Measurements from ENCODE around the gene KCNK1. TPM values are rescaled to one million over a fixed set of nuclear protein-coding genes. Genes with fewer than 3 reads are reported as not detected.

The KCNK1 gene
- total and polyA plus RNA-seq, 8 donors: 4.3 to 16.3 (median 5.4) TPM

DNA sequence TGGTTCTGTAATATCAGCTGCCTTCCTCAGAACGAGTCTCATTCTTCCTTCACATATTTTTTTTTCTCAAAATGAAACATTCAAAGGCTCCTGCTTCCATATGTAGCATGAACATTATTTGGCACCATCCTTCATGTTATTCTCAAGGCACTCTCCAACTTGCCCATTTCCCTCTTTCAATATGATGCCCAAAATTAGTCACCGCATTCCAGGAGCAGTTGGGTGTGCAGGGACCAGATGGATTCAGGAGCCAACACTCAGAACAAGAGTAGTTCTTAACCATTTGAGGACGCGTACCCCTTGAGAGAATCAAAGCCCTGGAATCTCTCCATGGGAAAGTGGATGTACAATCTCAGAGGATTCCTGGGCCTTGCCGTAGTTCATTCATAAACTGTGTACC lies 50.3 kb downstream of the KCNK1 start:
- intact Hi-C loops (cut with DNase I): no loop called here
- H3K27ac ChIP-seq: no peak overlapping the region
- H3K27me3 ChIP-seq: no peaks in the 10 kb centered on the region
- TF ChIP-seq, protein P1, sequence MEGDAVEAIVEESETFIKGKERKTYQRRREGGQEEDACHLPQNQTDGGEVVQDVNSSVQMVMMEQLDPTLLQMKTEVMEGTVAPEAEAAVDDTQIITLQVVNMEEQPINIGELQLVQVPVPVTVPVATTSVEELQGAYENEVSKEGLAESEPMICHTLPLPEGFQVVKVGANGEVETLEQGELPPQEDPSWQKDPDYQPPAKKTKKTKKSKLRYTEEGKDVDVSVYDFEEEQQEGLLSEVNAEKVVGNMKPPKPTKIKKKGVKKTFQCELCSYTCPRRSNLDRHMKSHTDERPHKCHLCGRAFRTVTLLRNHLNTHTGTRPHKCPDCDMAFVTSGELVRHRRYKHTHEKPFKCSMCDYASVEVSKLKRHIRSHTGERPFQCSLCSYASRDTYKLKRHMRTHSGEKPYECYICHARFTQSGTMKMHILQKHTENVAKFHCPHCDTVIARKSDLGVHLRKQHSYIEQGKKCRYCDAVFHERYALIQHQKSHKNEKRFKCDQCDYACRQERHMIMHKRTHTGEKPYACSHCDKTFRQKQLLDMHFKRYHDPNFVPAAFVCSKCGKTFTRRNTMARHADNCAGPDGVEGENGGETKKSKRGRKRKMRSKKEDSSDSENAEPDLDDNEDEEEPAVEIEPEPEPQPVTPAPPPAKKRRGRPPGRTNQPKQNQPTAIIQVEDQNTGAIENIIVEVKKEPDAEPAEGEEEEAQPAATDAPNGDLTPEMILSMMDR (IDR thresholded peaks at IDR 0.05): no peak
- no peaks in the 10 kb centered on the region for H3K9me3 ChIP-seq
- no peaks in the 10 kb centered on the region for H3K36me3 ChIP-seq
- no peaks in the 10 kb centered on the region for H3K4me1 ChIP-seq
- no peak overlapping the region for H3K4me3 ChIP-seq
- ATAC-seq (peak; percentile 64), DNase-seq (no peak)

DNA sequence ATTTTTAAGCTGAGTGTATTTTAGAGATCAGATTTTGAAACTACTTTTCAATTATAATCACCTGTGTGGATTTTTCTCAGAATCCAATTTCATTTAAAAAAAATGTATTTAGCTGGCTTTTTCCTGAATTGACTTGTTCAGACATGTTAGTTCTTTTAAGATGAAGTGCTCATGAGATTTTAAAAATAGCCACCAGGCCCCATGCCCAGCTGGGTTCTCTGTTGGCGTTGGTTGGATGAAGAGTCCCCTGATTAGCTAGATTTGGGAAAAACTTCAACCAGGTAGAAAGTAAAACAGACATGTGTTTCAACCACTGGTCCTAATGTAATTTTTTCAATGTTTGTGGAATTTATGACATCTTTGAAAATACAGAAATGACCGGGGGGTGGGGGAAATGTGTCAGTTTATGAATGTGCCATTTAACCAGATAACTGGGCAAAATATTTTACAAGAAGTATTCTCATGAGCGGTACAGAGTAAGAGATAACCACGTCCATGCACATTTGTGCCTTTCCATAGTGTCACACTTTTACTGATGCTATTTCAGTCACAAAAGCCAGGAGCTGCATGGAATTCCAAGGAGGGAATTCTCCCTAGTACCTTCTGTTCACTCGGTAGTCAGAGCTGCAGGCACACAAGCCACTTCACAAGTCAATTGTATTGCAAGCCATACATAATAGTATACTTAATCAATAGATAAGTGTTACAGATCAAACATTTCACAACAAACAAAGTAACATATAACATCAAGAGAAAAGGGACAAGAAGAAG lies 51.1 kb downstream of the KCNK1 start:
- no peaks in the 10 kb centered on the region for H3K4me1 ChIP-seq
- TF ChIP-seq, protein P1 (IDR thresholded peaks at IDR 0.05): no peak
- no peak overlapping the region for H3K27ac ChIP-seq
- DNase-seq (no peak), ATAC-seq (peak; percentile 34)
- no peaks in the 10 kb centered on the region for H3K27me3 ChIP-seq
- H3K4me3 ChIP-seq: no peak overlapping the region
- H3K9me3 ChIP-seq: no peaks in the 10 kb centered on the region
- intact Hi-C loops (cut with DNase I): no loop called here
- H3K36me3 ChIP-seq: no peaks in the 10 kb centered on the region

DNA sequence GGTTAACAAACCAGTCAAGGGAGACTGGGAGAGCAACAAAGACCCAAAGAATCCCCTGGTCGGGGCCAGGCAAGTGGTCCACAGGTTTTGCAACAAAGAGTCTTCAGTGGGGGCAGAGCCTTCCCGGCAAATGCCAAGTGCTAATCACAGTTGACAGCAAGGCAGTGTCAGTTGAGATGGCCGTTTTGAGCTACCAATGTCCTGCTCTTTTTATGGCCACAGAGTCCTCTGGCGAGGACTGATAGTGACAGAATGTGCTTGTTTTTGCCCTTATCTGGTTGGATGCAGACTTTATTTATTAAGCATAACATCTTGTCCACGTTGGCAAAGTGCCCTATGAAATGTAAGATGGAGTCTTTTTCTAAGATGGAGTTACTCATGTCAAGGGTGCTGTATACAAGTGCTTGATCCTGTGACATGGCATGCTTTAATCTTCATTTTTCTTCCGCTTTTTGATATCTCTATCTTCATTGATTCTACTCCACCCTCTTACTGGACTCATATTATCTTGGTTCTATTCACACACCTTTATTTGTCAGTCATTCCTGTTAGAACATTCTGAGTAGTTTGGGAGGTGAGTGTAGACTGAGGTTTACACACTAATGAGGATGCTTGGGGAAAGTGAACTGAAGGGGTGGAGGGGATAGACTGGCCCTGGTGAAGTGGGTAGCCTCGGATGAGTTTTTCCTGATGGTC lies 51.8 kb downstream of the KCNK1 start:
- DNase-seq (no peak), ATAC-seq (no peak)
- Histone ChIP-seq H3K27ac (no peak overlapping the region), H3K27me3 (no peaks in the 10 kb centered on the region), H3K9me3 (no peaks in the 10 kb centered on the region), H3K4me3 (no peak overlapping the region), H3K4me1 (no peaks in the 10 kb centered on the region), H3K36me3 (no peaks in the 10 kb centered on the region)
- TF ChIP-seq, protein P1 (IDR thresholded peaks at IDR 0.05): no peak
- intact Hi-C loops (cut with DNase I): no loop called here

DNA sequence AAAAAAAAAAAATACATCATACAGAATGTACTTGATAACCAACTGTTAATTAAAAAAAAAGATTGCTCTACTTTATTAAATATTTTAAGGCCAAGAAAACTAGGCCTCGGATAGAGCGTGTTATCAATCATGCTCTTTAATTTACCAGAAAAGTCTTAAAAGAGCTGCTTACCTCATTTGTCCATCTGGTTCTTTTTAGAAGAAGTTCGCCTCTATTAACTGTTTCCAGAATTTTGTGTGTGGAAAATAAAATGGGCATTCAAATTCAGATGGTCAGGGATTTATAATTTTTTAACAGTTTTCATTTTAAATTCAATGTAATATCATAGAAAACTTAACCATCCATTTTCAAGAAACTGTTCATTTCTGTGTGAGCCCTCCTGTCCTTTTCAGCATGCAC lies 53.8 kb downstream of the KCNK1 start:
- Histone ChIP-seq H3K4me3 (no peak overlapping the region), H3K27me3 (no peaks in the 10 kb centered on the region), H3K4me1 (no peaks in the 10 kb centered on the region), H3K36me3 (no peaks in the 10 kb centered on the region), H3K9me3 (no peaks in the 10 kb centered on the region), H3K27ac (no peak overlapping the region)
- TF ChIP-seq, protein P1 (IDR thresholded peaks at IDR 0.05): no peak
- DNase-seq (no peak), ATAC-seq (no peak)
- intact Hi-C loops (cut with DNase I): no loop called here

DNA sequence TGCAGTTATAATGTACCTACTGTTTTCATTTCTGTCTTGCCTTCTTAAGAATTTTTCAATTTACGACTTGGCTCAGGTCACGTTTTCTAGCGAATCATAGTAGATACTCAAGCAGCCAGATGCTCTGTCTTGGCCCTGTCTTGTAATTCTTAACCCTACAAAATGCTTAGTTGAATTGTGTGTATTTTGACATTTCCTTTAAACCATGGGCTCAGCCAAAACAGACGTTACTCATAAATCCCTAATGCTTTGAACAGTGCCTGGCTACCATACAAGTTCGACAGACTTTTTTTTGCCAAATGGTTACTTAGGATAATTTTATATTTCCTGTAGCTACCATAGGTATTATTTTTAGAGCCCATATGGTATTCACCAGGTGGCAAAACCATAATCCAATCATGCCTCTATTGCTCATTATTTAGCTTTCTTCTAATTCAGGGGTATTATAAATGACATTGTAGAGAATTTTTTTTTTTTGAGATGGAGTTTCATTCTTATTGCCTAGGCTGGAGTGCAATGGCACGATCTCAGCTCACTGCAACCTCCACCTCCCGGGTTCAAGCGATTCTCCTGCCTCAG lies 54.3 kb downstream of the KCNK1 start:
- no peaks in the 10 kb centered on the region for H3K27me3 ChIP-seq
- no peaks in the 10 kb centered on the region for H3K9me3 ChIP-seq
- no peaks in the 10 kb centered on the region for H3K4me1 ChIP-seq
- ATAC-seq (no peak), DNase-seq (no peak)
- intact Hi-C loops (cut with DNase I): no loop called here
- H3K36me3 ChIP-seq: no peaks in the 10 kb centered on the region
- H3K4me3 ChIP-seq: no peak overlapping the region
- H3K27ac ChIP-seq: no peak overlapping the region
- TF ChIP-seq, protein P1 (IDR thresholded peaks at IDR 0.05): no peak
